ENCODE measurements around the gene STAU1.

DNA sequence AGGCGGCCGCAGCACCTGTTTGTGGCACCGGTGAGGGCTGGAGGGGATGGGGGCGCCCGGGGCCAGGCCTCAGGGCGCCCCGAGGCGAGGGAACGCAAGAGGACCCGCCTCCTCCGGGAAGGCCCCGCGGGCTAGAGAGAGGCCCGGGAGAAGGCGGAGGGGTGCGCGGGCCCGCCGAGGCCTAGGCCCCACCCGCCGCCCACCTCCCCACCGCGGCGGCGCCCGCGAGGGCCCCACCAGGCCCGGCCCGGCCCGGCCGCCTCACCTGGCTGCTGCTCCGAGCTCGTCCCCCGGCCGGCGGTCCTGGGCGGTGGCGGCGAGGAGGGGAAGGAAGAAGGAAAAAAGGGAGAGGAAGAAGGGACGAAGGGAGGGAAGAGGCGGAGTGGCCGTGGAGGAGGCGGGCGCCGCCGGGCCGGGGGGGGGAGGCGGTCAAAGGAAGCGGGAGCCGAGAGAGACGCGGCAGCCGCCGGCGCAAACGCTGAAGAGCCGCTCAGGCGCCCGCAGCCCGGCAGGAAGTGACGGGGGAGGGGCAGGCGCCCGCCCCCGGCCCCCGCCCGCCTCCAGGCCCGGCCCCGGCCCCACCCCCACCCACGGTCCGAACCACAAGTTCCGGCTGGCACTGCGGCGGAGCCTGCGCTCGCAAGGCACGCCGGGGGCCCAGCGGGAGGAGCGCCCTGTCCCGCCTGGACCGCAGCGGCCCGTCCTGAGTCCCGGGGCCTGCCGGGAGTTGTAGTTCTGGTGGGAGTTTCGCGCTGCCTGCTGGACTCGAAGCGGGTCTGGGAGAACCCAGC, at the start of gene STAU1:
- peak; percentile 80 to 86 for TF ChIP-seq POLR2A (IDR thresholded peaks at IDR 0.05)
- TF ChIP-seq CTCF (IDR thresholded peaks at IDR 0.05 in 4 of 5, conservative IDR thresholded peaks at IDR 0.05 in 1 of 5), result no peak

Measured in gastrocnemius medialis (tissue), 4 donors.